Measurements from ENCODE around the gene GALK1. TPM values are rescaled to one million over a fixed set of nuclear protein-coding genes. Genes with fewer than 3 reads are reported as not detected.

Gene GALK1
- total and polyA plus RNA-seq, 2 donors (not counting 1 experiment from before 2014, with no cell fraction given) = 10.2 to 62.8 TPM

DNA sequence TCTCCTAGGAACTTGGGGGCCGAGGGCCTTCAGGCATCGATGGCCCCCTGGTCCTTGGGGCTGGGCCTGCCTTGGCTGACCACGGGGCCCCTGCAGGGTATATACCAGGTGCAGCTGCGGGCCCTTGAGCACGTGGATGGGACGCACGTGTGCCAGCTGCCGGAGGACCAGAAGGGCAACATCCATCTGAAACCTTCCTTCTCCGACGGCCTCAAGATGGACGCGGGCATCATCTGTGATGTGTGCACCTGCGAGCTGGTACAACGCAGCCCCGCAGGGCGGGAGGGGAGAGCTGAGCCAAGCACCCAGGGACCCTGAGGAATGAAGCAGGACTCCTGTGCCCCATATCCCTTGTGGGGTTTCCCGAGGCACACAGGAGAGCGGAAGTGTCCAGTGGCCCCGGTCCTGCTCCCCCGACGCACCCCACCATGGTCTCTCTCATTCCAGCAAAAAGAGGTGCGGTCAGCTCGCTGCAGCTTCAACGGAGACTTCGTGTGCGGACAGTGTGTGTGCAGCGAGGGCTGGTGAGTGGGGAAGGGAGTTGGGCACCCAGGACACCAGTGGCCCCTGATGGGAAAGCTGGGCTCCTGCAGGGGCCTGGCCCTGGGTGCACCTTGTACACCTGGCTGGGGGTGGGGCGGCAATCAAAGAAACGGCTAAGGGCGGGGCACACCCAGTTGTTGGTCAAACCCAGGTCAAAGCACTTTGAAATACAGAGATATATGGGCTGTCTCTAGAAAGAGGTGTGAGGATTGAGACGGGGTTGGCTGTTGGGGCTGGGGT, 33.1 kb downstream of the GALK1 start:
- TF ChIP-seq CTCF (conservative IDR thresholded peaks at IDR 0.05 in 1 of 2, IDR thresholded peaks at IDR 0.05 in 1 of 2; ENCODE audit: low read depth in 1 of 2, low read length in 2 of 2) (no peak), EZH2 (IDR thresholded peaks at IDR 0.05; ENCODE audit: low read length, missing control alignments) (no peak)
- no peaks in the 10 kb centered on the region for H3K9me3 ChIP-seq (ENCODE audit: control insufficient read depth, insufficient read depth, low read depth, low read length)
- no peaks in the 10 kb centered on the region for H4K20me1 ChIP-seq (ENCODE audit: control insufficient read depth, extremely low read depth, insufficient read depth, low read length)
- no peaks in the 10 kb centered on the region for H3K36me3 ChIP-seq (ENCODE audit: control insufficient read depth, insufficient read depth, low read length)
- H3K4me1 ChIP-seq (ENCODE audit: control insufficient read depth, extremely low read depth, insufficient read depth, low read length) = no peaks in the 10 kb centered on the region
- no peak overlapping the region for H3K27ac ChIP-seq (ENCODE audit: insufficient read depth, low read length)
- H3K4me2 ChIP-seq (ENCODE audit: extremely low read depth, insufficient read depth, low read length) = no peak overlapping the region
- no peaks in the 10 kb centered on the region for H3K79me2 ChIP-seq (ENCODE audit: control insufficient read depth, insufficient read depth, low read length)
- no peak for DNase-seq (ENCODE audit: low read depth in 2 of 2)
- no peaks in the 10 kb centered on the region for H3K27me3 ChIP-seq (ENCODE audit: control insufficient read depth, insufficient read depth, low read length)
- no peak overlapping the region for H3K4me3 ChIP-seq (replicated peaks in 1 of 4; ENCODE audit: control extremely low read depth in 1 of 4, insufficient read depth in 1 of 4, low read depth in 3 of 4, low read length in 4 of 4)
- H2AFZ ChIP-seq (ENCODE audit: low read length) = no peak overlapping the region
- no peak overlapping the region for H3K9ac ChIP-seq (ENCODE audit: insufficient read depth, low read length)

DNA sequence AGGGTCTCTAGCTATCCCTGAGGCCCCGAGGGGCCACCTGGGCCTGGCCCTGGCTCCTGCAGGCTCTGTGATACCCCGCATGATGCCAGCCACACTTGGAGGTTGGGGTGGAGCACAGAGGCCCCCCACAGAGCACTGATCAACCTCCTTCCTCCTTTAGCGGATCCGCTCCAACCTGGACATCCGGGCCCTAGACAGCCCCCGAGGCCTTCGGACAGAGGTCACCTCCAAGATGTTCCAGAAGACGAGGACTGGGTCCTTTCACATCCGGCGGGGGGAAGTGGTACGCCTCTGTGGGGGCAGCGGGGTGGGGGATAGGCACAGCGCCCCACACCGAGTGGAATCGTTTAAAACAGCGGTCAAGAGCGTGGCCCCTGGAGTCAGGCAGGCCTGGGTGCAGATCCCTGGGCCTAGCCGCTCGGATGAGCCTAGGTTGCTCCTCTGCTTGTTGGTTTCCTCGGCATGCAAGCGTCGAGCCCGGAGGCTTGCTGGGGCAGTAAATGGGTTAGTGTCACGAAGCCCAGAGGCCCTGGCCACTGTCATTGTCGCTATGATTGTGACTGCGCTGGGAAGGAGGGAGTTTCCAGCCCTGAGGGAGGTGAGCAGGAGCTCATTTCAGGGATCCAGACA, 33.8 kb downstream of the GALK1 start:
- no peaks in the 10 kb centered on the region for H3K79me2 ChIP-seq (ENCODE audit: control insufficient read depth, insufficient read depth, low read length)
- H4K20me1 ChIP-seq (ENCODE audit: control insufficient read depth, extremely low read depth, insufficient read depth, low read length) = no peaks in the 10 kb centered on the region
- no peak overlapping the region for H2AFZ ChIP-seq (ENCODE audit: low read length)
- no peak overlapping the region for H3K9ac ChIP-seq (ENCODE audit: insufficient read depth, low read length)
- DNase-seq (ENCODE audit: low read depth in 2 of 2) = no peak
- H3K4me2 ChIP-seq (ENCODE audit: extremely low read depth, insufficient read depth, low read length) = no peak overlapping the region
- no peaks in the 10 kb centered on the region for H3K36me3 ChIP-seq (ENCODE audit: control insufficient read depth, insufficient read depth, low read length)
- H3K4me1 ChIP-seq (ENCODE audit: control insufficient read depth, extremely low read depth, insufficient read depth, low read length) = no peaks in the 10 kb centered on the region
- H3K27me3 ChIP-seq (ENCODE audit: control insufficient read depth, insufficient read depth, low read length) = no peaks in the 10 kb centered on the region
- H3K9me3 ChIP-seq (ENCODE audit: control insufficient read depth, insufficient read depth, low read depth, low read length) = no peaks in the 10 kb centered on the region
- no peak for TF ChIP-seq CTCF (conservative IDR thresholded peaks at IDR 0.05 in 1 of 2, IDR thresholded peaks at IDR 0.05 in 1 of 2; ENCODE audit: low read depth in 1 of 2, low read length in 2 of 2)
- no peak for TF ChIP-seq EZH2 (IDR thresholded peaks at IDR 0.05; ENCODE audit: low read length, missing control alignments)
- H3K27ac ChIP-seq (ENCODE audit: insufficient read depth, low read length) = no peak overlapping the region
- no peak overlapping the region for H3K4me3 ChIP-seq (replicated peaks in 1 of 4; ENCODE audit: control extremely low read depth in 1 of 4, insufficient read depth in 1 of 4, low read depth in 3 of 4, low read length in 4 of 4)

- H3K4me2 ChIP-seq (ENCODE audit: extremely low read depth, insufficient read depth, low read length) = no peak overlapping the region
- TF ChIP-seq CTCF (conservative IDR thresholded peaks at IDR 0.05 in 1 of 2, IDR thresholded peaks at IDR 0.05 in 1 of 2; ENCODE audit: low read depth in 1 of 2, low read length in 2 of 2) (no peak), EZH2 (IDR thresholded peaks at IDR 0.05; ENCODE audit: low read length, missing control alignments) (no peak)
- no peaks in the 10 kb centered on the region for H3K36me3 ChIP-seq (ENCODE audit: control insufficient read depth, insufficient read depth, low read length)
- H3K27me3 ChIP-seq (ENCODE audit: control insufficient read depth, insufficient read depth, low read length) = no peaks in the 10 kb centered on the region
- H3K4me3 ChIP-seq (replicated peaks in 1 of 4; ENCODE audit: control extremely low read depth in 1 of 4, insufficient read depth in 1 of 4, low read depth in 3 of 4, low read length in 4 of 4) = no peak overlapping the region
- no peaks in the 10 kb centered on the region for H3K9me3 ChIP-seq (ENCODE audit: control insufficient read depth, insufficient read depth, low read depth, low read length)
- no peak overlapping the region for H3K9ac ChIP-seq (ENCODE audit: insufficient read depth, low read length)
- no peaks in the 10 kb centered on the region for H4K20me1 ChIP-seq (ENCODE audit: control insufficient read depth, extremely low read depth, insufficient read depth, low read length)
- H3K27ac ChIP-seq (ENCODE audit: insufficient read depth, low read length) = no peak overlapping the region
- no peak overlapping the region for H2AFZ ChIP-seq (ENCODE audit: low read length)
- no peaks in the 10 kb centered on the region for H3K79me2 ChIP-seq (ENCODE audit: control insufficient read depth, insufficient read depth, low read length)
- DNase-seq (ENCODE audit: low read depth in 2 of 2) = no peak
- H3K4me1 ChIP-seq (ENCODE audit: control insufficient read depth, extremely low read depth, insufficient read depth, low read length) = no peaks in the 10 kb centered on the region
These were observed 34.9 kb downstream of the GALK1 start for GRCh38 chr17:75730065-75730464.
